Adrenal gland (tissue), 12 donors: ENCODE data around the gene RNASEH1. TPM values are rescaled to one million over a fixed set of nuclear protein-coding genes. Genes with fewer than 3 reads are reported as not detected.
A peak's percentile ranks its signal among the peaks of the same experiment; 100 is the strongest.

ENCODE experiments used
- DNase-seq, 7 donors: peaks; one replicate each; pipeline ENCODE4 v3.0.0-alpha.2; 2019 to 2020
- H3K27ac ChIP-seq, 5 donors: fragments of 200-600 bp; sonication (generic) in 4 of 5; 1 replicate in 3 of 5; 2 replicates in 2 of 5; pipeline versions ENCODE4 v1.5.1 to v1.8.0; 2016 to 2020; ENCODE audit warnings: mild to moderate bottlenecking in 1 of 5
- H3K27me3 ChIP-seq: fragments of 200-600 bp; 2 replicates; pipeline ENCODE4 v1.8.0; 2021
- H3K36me3 ChIP-seq, 2 donors: fragments of 200-600 bp; replicated peaks in 1 of 2; 1 replicate in 1 of 2; 2 replicates in 1 of 2; pipeline versions ENCODE4 v1.5.1 to v1.8.0; 2018 to 2022
- H3K4me1 ChIP-seq, 2 donors: fragments of 200-600 bp; replicated peaks in 1 of 2; 1 replicate in 1 of 2; 2 replicates in 1 of 2; pipeline versions ENCODE4 v1.5.1 to v1.8.0; 2018 to 2021
- H3K4me3 ChIP-seq, 4 donors: fragments of 200-600 bp; sonication (generic) in 3 of 4; one replicate each; pipeline ENCODE4 v1.5.1; 2016 to 2018
- H3K9me3 ChIP-seq, 3 donors: fragments of 200-600 bp; sonication (generic) in 1 of 3; replicated peaks in 1 of 3; 1 replicate in 2 of 3; 2 replicates in 1 of 3; pipeline versions ENCODE4 v1.5.1 to v1.8.0; 2016 to 2021
- CTCF ChIP-seq, 6 experiments: fragments of 450-650 bp in 4 of 6; fragments of 200-600 bp in 2 of 6; sonication (generic) in 1 of 6; IDR thresholded peaks; 1 replicate in 5 of 6; 2 replicates in 1 of 6; pipeline versions ENCODE4 v1.5.1 to v1.8.0; 2016 to 2021; ENCODE audit warnings: antibody characterized with exemption in 6 of 6, mild to moderate bottlenecking in 2 of 6, moderate library complexity in 1 of 6
- POLR2A ChIP-seq, 2 donors: fragments of 450-650 bp; IDR thresholded peaks; one replicate each; pipeline ENCODE4 v1.6.1; 2017; ENCODE audit warnings: antibody characterized with exemption in 2 of 2, mild to moderate bottlenecking in 2 of 2, moderate library complexity in 1 of 2
- WGBS, 4 donors: extraction: QIAGEN DNeasy Blood & Tissue Kit in 2 of 4; methylation state at CpG; one replicate each; pipeline versions ENCODE4 v1.1.5 to v1.1.7; 2013 to 2017; 5-methylcytosine and 5-hydroxymethylcytosine counted together
- intact Hi-C, 2 donors: fragments of 100-400 bp; cut with DNase I; formaldehyde crosslinking; loops; one replicate each; pipeline versions ENCODE4 v1.14.1 to v1.15.0; 2022 to 2023
- polyA plus RNA-seq, 3 donors: library from polyadenylated mRNA; stranded (reverse); fragments of 200-250 nt in 2 of 3; fragments of 350-450 nt in 1 of 3; fragmentation: Illumina TruSeq in 1 of 3; extraction: RNeasy Lipid Tissue Mini Kit (QIAGEN cat#74804) in 1 of 3; gene quantifications; one replicate each; pipeline ENCODE4 v1.2.3, GENCODE V29; 2013 to 2014
- total RNA-seq, 9 donors: library from RNA; depleted of rRNA in 4 of 9; stranded (reverse); fragments of >200 nt in 4 of 9; fragments of 120-200 nt in 1 of 9; fragmentation: NEBNext Ultra II Directional in 1 of 9; extraction: Animal tissue kit (Norgen Biotek cat#: 25700) in 1 of 9; gene quantifications; one replicate each; pipeline versions ENCODE4 v1.1.0 to v1.2.4, GENCODE V29; 2013 to 2023
- donor health status: healthy with polysubstance abuse.
- donor health status: Bipolar disorder and iron deficiency.
- donor health status: DM: yes; HTN: yes; CAD: no.
- donor health status: DM: no; HTN: no; CAD: no.
- donor health status: DM: no; HTN: no; CAD: no.
- donor health status: DM: yes; HTN: yes; CAD: no.

Gene RNASEH1
- total and polyA plus RNA-seq, 12 donors = 4.5 to 27.6 (median 17.5) TPM

- H3K36me3 ChIP-seq = no peaks in the 10 kb centered on the region
- no peak overlapping the region for H3K4me3 ChIP-seq
- no peaks in the 10 kb centered on the region for H3K27me3 ChIP-seq
- H3K9me3 ChIP-seq = no peaks in the 10 kb centered on the region
- intact Hi-C loops = no loop called here
- peak overlapping the region in 3 of 5 donors; percentile 40 to 69 (median 43) for H3K27ac ChIP-seq
- WGBS, 4 donors = 24 to 77% (median 53%) methylated on average over 21 to 43 of the region's 44 CpGs
- TF ChIP-seq CTCF (IDR thresholded peaks at IDR 0.05) = no peak
- TF ChIP-seq POLR2A (IDR thresholded peaks at IDR 0.05) = no peak
- H3K4me1 ChIP-seq = peaks cover 0 to 7% of the 10 kb centered on the region in 2 donors
- DNase-seq = peak; percentile 35 to 89 (median 72)
These were observed 47.1 kb upstream of the RNASEH1 start for GRCh38 chr2:3604991-3605961.

- Histone ChIP-seq H3K27ac (peak overlapping the region in 1 of 5 donors; percentile 49), H3K27me3 (no peaks in the 10 kb centered on the region), H3K4me3 (no peak overlapping the region), H3K4me1 (peaks cover 0 to 7% of the 10 kb centered on the region in 2 donors), H3K9me3 (no peaks in the 10 kb centered on the region), H3K36me3 (no peaks in the 10 kb centered on the region)
- intact Hi-C loops = no loop called here
- TF ChIP-seq POLR2A (IDR thresholded peaks at IDR 0.05) = no peak
- no peak for TF ChIP-seq CTCF (IDR thresholded peaks at IDR 0.05)
- 78 to 82% (median 80%) methylated on average over 3 to 16 of the region's 16 CpGs for WGBS, 4 donors
- peak in 2 of 7 donors; percentile 22 to 73 for DNase-seq
These were observed 46.2 kb upstream of the RNASEH1 start for GRCh38 chr2:3604207-3604877.

GRCh38 chr2:3603536-3604206, 45.5 kb upstream of the RNASEH1 start:
- Histone ChIP-seq H3K4me1 (peaks cover 0 to 7% of the 10 kb centered on the region in 2 donors), H3K27ac (peak overlapping the region in 1 of 5 donors; percentile 49), H3K27me3 (no peaks in the 10 kb centered on the region), H3K9me3 (no peaks in the 10 kb centered on the region), H3K4me3 (no peak overlapping the region), H3K36me3 (no peaks in the 10 kb centered on the region)
- TF ChIP-seq POLR2A (IDR thresholded peaks at IDR 0.05) (no peak), CTCF (IDR thresholded peaks at IDR 0.05) (no peak)
- peak in 2 of 7 donors; percentile 8 to 44 for DNase-seq
- intact Hi-C loops = no loop called here
- WGBS, 4 donors = 85 to 92% (median 87%) methylated on average over 14 to 19 of the region's 19 CpGs
